Kidney (tissue), 14 donors: ENCODE measurements around the gene COL6A2. TPM values are rescaled to one million over a fixed set of nuclear protein-coding genes. Genes with fewer than 3 reads are reported as not detected.

Source experiments
- DNase-seq, 5 donors: peaks; one replicate each; pipeline ENCODE4 v3.0.0-alpha.2; 2013 to 2020
- FAIRE-seq: peaks from 2 replicates; lab custom pipeline; 2012; peaks lifted over from hg19 to GRCh38; lab: Jason Lieb, UNC
- H3K27ac ChIP-seq, 2 donors: one replicate each; pipeline ENCODE4 v1.7.0; 2013; ENCODE audit warnings: low read depth in 2 of 2, low read length in 2 of 2, inconsistent platforms in 1 of 2
- H3K27me3 ChIP-seq: one replicate; pipeline ENCODE4 v1.7.1; 2013; ENCODE audit warnings: low read length, inconsistent platforms; ENCODE audit not compliant: control insufficient read depth, insufficient read depth
- H3K36me3 ChIP-seq, 3 donors: one replicate each; pipeline versions ENCODE4 v1.7.0 to v1.7.1; 2013; ENCODE audit warnings: low read length in 3 of 3, control low read depth in 1 of 3, inconsistent platforms in 1 of 3; ENCODE audit not compliant: insufficient read depth in 3 of 3, control insufficient read depth in 2 of 3
- H3K4me1 ChIP-seq, 3 donors: one replicate each; pipeline versions ENCODE4 v1.7.0 to v1.7.1; 2013; ENCODE audit warnings: low read length in 3 of 3, inconsistent platforms in 1 of 3, low read depth in 1 of 3; ENCODE audit not compliant: control insufficient read depth in 2 of 3, insufficient read depth in 2 of 3
- H3K4me3 ChIP-seq, 3 donors: one replicate each; pipeline versions ENCODE4 v1.7.0 to v1.8.1; 2013; ENCODE audit warnings: low read length in 3 of 3, control low read depth in 1 of 3, inconsistent platforms in 1 of 3
- H3K9ac ChIP-seq, 3 donors: one replicate each; pipeline versions ENCODE4 v1.7.0 to v1.7.1; 2013; ENCODE audit warnings: low read length in 3 of 3, control low read depth in 1 of 3, inconsistent platforms in 1 of 3
- H3K9me3 ChIP-seq, 3 donors: one replicate each; pipeline versions ENCODE4 v1.7.0 to v1.7.1; 2013; ENCODE audit warnings: low read length in 3 of 3, control low read depth in 1 of 3, inconsistent platforms in 1 of 3; ENCODE audit not compliant: control insufficient read depth in 2 of 3, insufficient read depth in 1 of 3
- CTCF ChIP-seq: IDR thresholded peaks from 3 replicates; pipeline ENCODE4 v1.5.1; 2012; ENCODE audit warnings: mild to moderate bottlenecking, moderate library complexity, borderline replicate concordance; ENCODE audit not compliant: insufficient read depth; ENCODE audit errors: extremely low read depth
- intact Hi-C: fragments of 100-400 bp; cut with DNase I; formaldehyde crosslinking; loops from one replicate; pipeline ENCODE4 v1.11.1; 2022
- polyA plus RNA-seq: library from polyadenylated mRNA; stranded (reverse); fragments of 350-450 nt; fragmentation: Illumina TruSeq; extraction: RNeasy Lipid Tissue Mini Kit (QIAGEN cat#74804); gene quantifications from one replicate; pipeline ENCODE4 v1.2.3, GENCODE V29; 2014; ENCODE audit warnings: low read depth, low replicate concordance; ENCODE audit not compliant: insufficient read depth
- total RNA-seq: library from RNA; stranded (reverse); fragmentation: NEBNext Ultra II Directional; extraction: Animal tissue kit (Norgen Biotek cat#: 25700); gene quantifications from one replicate; pipeline ENCODE4 v1.2.1, GENCODE V29; 2021
- donor health status: control.
- donor health status: control.
- donor health status: control.
- donor health status: control.
- donor health status: control.
- donor health status: DM: yes; HTN: yes; CAD: no.
- donor health status: Normal renal cell carcinoma (clear cell type).

Gene COL6A2
- total and polyA plus RNA-seq, 2 donors from 2014 or later: 52.4 to 174 TPM

GRCh38 chr21:46061518-46061917, 36.4 kb upstream of the COL6A2 start:
- Histone ChIP-seq H3K4me1 (peaks cover 0 to 7% (median 0%) of the 10 kb centered on the region in 3 donors), H3K27ac (peak overlapping the region in 1 of 2 donors; percentile 18), H3K27me3 (no peaks in the 10 kb centered on the region), H3K36me3 (no peaks in the 10 kb centered on the region), H3K4me3 (no peak overlapping the region), H3K9me3 (peaks cover 0 to 9% (median 2%) of the 10 kb centered on the region in 3 donors), H3K9ac (no peak overlapping the region)
- no peak for TF ChIP-seq CTCF
- intact Hi-C loops: no loop called here
- DNase-seq (no peak), FAIRE-seq (no peak)

GRCh38 chr21:46061950-46062349, 36.0 kb upstream of the COL6A2 start:
- Histone ChIP-seq H3K4me1 (peaks cover 0 to 9% (median 0%) of the 10 kb centered on the region in 3 donors), H3K4me3 (no peak overlapping the region), H3K27ac (no peak overlapping the region), H3K36me3 (no peaks in the 10 kb centered on the region), H3K9me3 (peaks cover 0 to 9% (median 2%) of the 10 kb centered on the region in 3 donors), H3K27me3 (no peaks in the 10 kb centered on the region), H3K9ac (no peak overlapping the region)
- intact Hi-C loops: no loop called here
- no peak for FAIRE-seq
- no peak for DNase-seq
- no peak for TF ChIP-seq CTCF

- Histone ChIP-seq H3K9me3 (peaks cover 0 to 9% (median 2%) of the 10 kb centered on the region in 3 donors), H3K27me3 (no peaks in the 10 kb centered on the region), H3K4me3 (no peak overlapping the region), H3K27ac (peak overlapping the region in 1 of 2 donors; percentile 5), H3K36me3 (no peaks in the 10 kb centered on the region), H3K4me1 (peaks cover 0 to 12% (median 0%) of the 10 kb centered on the region in 3 donors), H3K9ac (no peak overlapping the region)
- TF ChIP-seq CTCF: no peak
- intact Hi-C loops: no loop called here
- FAIRE-seq (no peak), DNase-seq (peak in 1 of 5 donors; percentile 22)
Measured at GRCh38 chr21:46062471-46063211, 35.3 kb upstream of the COL6A2 start.
